IMR-90 (cell line): ENCODE results near the gene SLC22A6.

Experiments used
- BHLHE40 ChIP-seq: fragments of 150-350 bp; IDR thresholded peaks from 2 replicates; pipeline ENCODE4 v1.6.1; 2016; ENCODE audit warnings: mild to moderate bottlenecking, low read depth, low read length
- CHD1 ChIP-seq: IDR thresholded peaks from 2 replicates; pipeline ENCODE4 v1.6.1; 2012; ENCODE audit warnings: low read depth, low read length, improper control_type of control experiment
- FOS ChIP-seq: fragments of 150-350 bp; IDR thresholded peaks from 2 replicates; pipeline ENCODE4 v1.6.1; 2016; ENCODE audit warnings: low read depth, low read length
- MAFK ChIP-seq: IDR thresholded peaks from 2 replicates; pipeline ENCODE4 v1.6.1; 2012; ENCODE audit warnings: low read depth, low read length, improper control_type of control experiment
- MAZ ChIP-seq: IDR thresholded peaks from 2 replicates; pipeline ENCODE4 v1.6.1; 2012; ENCODE audit warnings: low read depth, mild to moderate bottlenecking, low read length, improper control_type of control experiment, moderate library complexity, borderline replicate concordance
- MXI1 ChIP-seq: IDR thresholded peaks from 2 replicates; pipeline ENCODE4 v1.6.1; 2012; ENCODE audit warnings: low read depth, mild to moderate bottlenecking, low read length, moderate library complexity, borderline replicate concordance
- POLR2A ChIP-seq: IDR thresholded peaks from 2 replicates; pipeline ENCODE4 v1.6.1; 2012; ENCODE audit warnings: mild to moderate bottlenecking, low read depth, low read length
- RAD21 ChIP-seq: IDR thresholded peaks from 2 replicates; pipeline ENCODE4 v1.6.1; 2012; ENCODE audit warnings: low read length, improper control_type of control experiment
- RCOR1 ChIP-seq: IDR thresholded peaks from 2 replicates; pipeline ENCODE4 v1.6.1; 2012; ENCODE audit warnings: mild to moderate bottlenecking, low read length, improper control_type of control experiment; ENCODE audit not compliant: insufficient replicate concordance
- RFX5 ChIP-seq: IDR thresholded peaks from 2 replicates; pipeline ENCODE4 v1.8.0; 2012; ENCODE audit warnings: low read depth, mild to moderate bottlenecking, low read length, moderate library complexity
- TF ChIP-seq, protein P1 (sequence below): conservative IDR thresholded peaks from 2 replicates; pipeline ENCODE4 v1.5.1; 2012; ENCODE audit warnings: mild to moderate bottlenecking, low read depth, low read length, improper control_type of control experiment
- TF ChIP-seq, protein P2 (sequence below): fragments of 150-350 bp; IDR thresholded peaks from 2 replicates; pipeline ENCODE4 v1.6.1; 2017; ENCODE audit warnings: mild to moderate bottlenecking, antibody characterized with exemption, low read length, low read depth

DNA sequence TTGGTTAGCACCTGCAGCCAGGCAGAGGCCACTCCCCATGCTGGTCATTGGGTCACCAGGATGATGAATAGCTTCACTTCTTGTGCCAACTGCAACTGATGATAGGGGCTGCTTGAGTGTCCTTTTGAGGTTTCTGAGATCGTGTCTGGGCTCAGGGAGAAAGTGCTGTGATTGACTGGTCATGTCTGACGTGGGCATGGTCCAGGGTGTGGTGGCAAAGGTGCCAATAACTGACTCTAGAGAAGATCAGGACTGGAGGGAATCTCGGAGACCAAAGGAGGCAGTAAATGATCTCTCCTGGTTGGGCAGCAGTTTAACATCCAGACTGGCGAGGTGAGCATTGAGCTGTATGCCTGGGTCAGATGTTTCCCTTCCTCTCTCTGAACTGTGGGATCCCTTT, 10.0 kb upstream of the SLC22A6 start:
- TF ChIP-seq MXI1: no peak
- TF ChIP-seq, protein P1, sequence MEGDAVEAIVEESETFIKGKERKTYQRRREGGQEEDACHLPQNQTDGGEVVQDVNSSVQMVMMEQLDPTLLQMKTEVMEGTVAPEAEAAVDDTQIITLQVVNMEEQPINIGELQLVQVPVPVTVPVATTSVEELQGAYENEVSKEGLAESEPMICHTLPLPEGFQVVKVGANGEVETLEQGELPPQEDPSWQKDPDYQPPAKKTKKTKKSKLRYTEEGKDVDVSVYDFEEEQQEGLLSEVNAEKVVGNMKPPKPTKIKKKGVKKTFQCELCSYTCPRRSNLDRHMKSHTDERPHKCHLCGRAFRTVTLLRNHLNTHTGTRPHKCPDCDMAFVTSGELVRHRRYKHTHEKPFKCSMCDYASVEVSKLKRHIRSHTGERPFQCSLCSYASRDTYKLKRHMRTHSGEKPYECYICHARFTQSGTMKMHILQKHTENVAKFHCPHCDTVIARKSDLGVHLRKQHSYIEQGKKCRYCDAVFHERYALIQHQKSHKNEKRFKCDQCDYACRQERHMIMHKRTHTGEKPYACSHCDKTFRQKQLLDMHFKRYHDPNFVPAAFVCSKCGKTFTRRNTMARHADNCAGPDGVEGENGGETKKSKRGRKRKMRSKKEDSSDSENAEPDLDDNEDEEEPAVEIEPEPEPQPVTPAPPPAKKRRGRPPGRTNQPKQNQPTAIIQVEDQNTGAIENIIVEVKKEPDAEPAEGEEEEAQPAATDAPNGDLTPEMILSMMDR: no peak
- TF ChIP-seq BHLHE40: no peak
- TF ChIP-seq POLR2A: no peak
- no peak for TF ChIP-seq CHD1
- no peak for TF ChIP-seq MAZ
- no peak for TF ChIP-seq MAFK
- TF ChIP-seq RCOR1: no peak
- TF ChIP-seq RFX5: no peak
- TF ChIP-seq, protein P2, sequence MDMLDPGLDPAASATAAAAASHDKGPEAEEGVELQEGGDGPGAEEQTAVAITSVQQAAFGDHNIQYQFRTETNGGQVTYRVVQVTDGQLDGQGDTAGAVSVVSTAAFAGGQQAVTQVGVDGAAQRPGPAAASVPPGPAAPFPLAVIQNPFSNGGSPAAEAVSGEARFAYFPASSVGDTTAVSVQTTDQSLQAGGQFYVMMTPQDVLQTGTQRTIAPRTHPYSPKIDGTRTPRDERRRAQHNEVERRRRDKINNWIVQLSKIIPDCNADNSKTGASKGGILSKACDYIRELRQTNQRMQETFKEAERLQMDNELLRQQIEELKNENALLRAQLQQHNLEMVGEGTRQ: no peak
- no peak for TF ChIP-seq FOS
- TF ChIP-seq RAD21: no peak
